Measurements from ENCODE around the gene C4orf33.
A peak's percentile ranks its signal among the peaks of the same experiment; 100 is the strongest.

The C4orf33 gene

GRCh38 chr4:129138810-129139496 is 43.0 kb downstream of the C4orf33 start:
- ChIA-PET POLR2A (no interaction called here), CTCF (interaction anchor here (0.6 kb wide), 1 partner anchor 1805 kb away, joined by 3 read pairs; no protein-coding TSS in a partner anchor)
- DNase-seq (ENCODE audit: extremely low spot score): peak; percentile 55
- TF ChIP-seq ARNT (IDR thresholded peaks at IDR 0.05) (no peak), HDGF (IDR thresholded peaks at IDR 0.05; ENCODE audit: borderline replicate concordance) (no peak), L3MBTL2 (conservative IDR thresholded peaks at IDR 0.05) (peak; percentile 53; the same call in 1 of the 2 replicates), SP1 (IDR thresholded peaks at IDR 0.05) (no peak), NFRKB (IDR thresholded peaks at IDR 0.05) (no peak), SUZ12 (IDR thresholded peaks at IDR 0.05) (no peak), TARDBP (IDR thresholded peaks at IDR 0.05) (no peak), FOXK2 (IDR thresholded peaks at IDR 0.05) (no peak), ZNF384 (IDR thresholded peaks at IDR 0.05) (no peak), ELF4 (IDR thresholded peaks at IDR 0.05) (no peak), PKNOX1 (IDR thresholded peaks at IDR 0.05) (peak; percentile 96), BHLHE40 (IDR thresholded peaks at IDR 0.05; ENCODE audit: borderline replicate concordance) (no peak), FOXA1 (IDR thresholded peaks at IDR 0.05) (peak; percentile 66), LEF1 (IDR thresholded peaks at IDR 0.05; ENCODE audit: borderline replicate concordance) (no peak), FOXM1 (IDR thresholded peaks at IDR 0.05; ENCODE audit: borderline replicate concordance) (no peak), CTBP1 (IDR thresholded peaks at IDR 0.05; ENCODE audit: borderline replicate concordance) (0 out of 2 replicates have a peak, but pooled peaks have one; percentile 5)

- ChIA-PET POLR2A (no interaction called here), CTCF (no interaction called here)
- no peak for TF ChIP-seq TARDBP (IDR thresholded peaks at IDR 0.05)
- TF ChIP-seq ZNF384 (IDR thresholded peaks at IDR 0.05): no peak
- no peak for TF ChIP-seq ARNT (IDR thresholded peaks at IDR 0.05)
- TF ChIP-seq L3MBTL2 (conservative IDR thresholded peaks at IDR 0.05): no peak
- TF ChIP-seq HDGF (IDR thresholded peaks at IDR 0.05; ENCODE audit: borderline replicate concordance): no peak
- no peak for TF ChIP-seq NFRKB (IDR thresholded peaks at IDR 0.05)
- TF ChIP-seq FOXA1 (IDR thresholded peaks at IDR 0.05): no peak
- TF ChIP-seq BHLHE40 (IDR thresholded peaks at IDR 0.05; ENCODE audit: borderline replicate concordance): no peak
- DNase-seq (ENCODE audit: extremely low spot score): no peak
Measured at GRCh38 chr4:129140521-129140920, 44.6 kb downstream of the C4orf33 start.

GRCh38 chr4:129143359-129143758 is 47.4 kb downstream of the C4orf33 start:
- TF ChIP-seq L3MBTL2 (conservative IDR thresholded peaks at IDR 0.05): no peak
- POLR2A ChIA-PET: no interaction called here
- CTCF ChIA-PET: no interaction called here

GRCh38 chr4:129144755-129145206 is 48.8 kb downstream of the C4orf33 start:
- ChIA-PET CTCF (no interaction called here), POLR2A (no interaction called here)
- no peak for DNase-seq (ENCODE audit: extremely low spot score)
- no peak for TF ChIP-seq TARDBP (IDR thresholded peaks at IDR 0.05)
- TF ChIP-seq LEF1 (IDR thresholded peaks at IDR 0.05; ENCODE audit: borderline replicate concordance): no peak
- no peak for TF ChIP-seq NFRKB (IDR thresholded peaks at IDR 0.05)
- TF ChIP-seq ZNF384 (IDR thresholded peaks at IDR 0.05): no peak
- TF ChIP-seq FOXM1 (IDR thresholded peaks at IDR 0.05; ENCODE audit: borderline replicate concordance): no peak
- no peak for TF ChIP-seq SUZ12 (IDR thresholded peaks at IDR 0.05)
- TF ChIP-seq CTBP1 (IDR thresholded peaks at IDR 0.05; ENCODE audit: borderline replicate concordance): no peak
- no peak for TF ChIP-seq BHLHE40 (IDR thresholded peaks at IDR 0.05; ENCODE audit: borderline replicate concordance)
- TF ChIP-seq L3MBTL2 (conservative IDR thresholded peaks at IDR 0.05): no peak
- TF ChIP-seq ARNT (IDR thresholded peaks at IDR 0.05): no peak
- TF ChIP-seq HDGF (IDR thresholded peaks at IDR 0.05; ENCODE audit: borderline replicate concordance): no peak

More at GRCh38 chr4:129143359-129143758, 47.4 kb downstream of the C4orf33 start:
- DNase-seq (ENCODE audit: extremely low spot score): no peak

GRCh38 chr4:129145222-129145730 is 49.3 kb downstream of the C4orf33 start:
- ChIA-PET CTCF (no interaction called here), POLR2A (no interaction called here)
- TF ChIP-seq NFRKB (IDR thresholded peaks at IDR 0.05): no peak
- TF ChIP-seq SP1 (IDR thresholded peaks at IDR 0.05): no peak
- TF ChIP-seq ELF4 (IDR thresholded peaks at IDR 0.05): no peak
- no peak for TF ChIP-seq TARDBP (IDR thresholded peaks at IDR 0.05)
- no peak for TF ChIP-seq ZNF384 (IDR thresholded peaks at IDR 0.05)
- no peak for TF ChIP-seq FOXM1 (IDR thresholded peaks at IDR 0.05; ENCODE audit: borderline replicate concordance)
- TF ChIP-seq LEF1 (IDR thresholded peaks at IDR 0.05; ENCODE audit: borderline replicate concordance): no peak
- TF ChIP-seq L3MBTL2 (conservative IDR thresholded peaks at IDR 0.05): no peak
- no peak for TF ChIP-seq FOXA1 (IDR thresholded peaks at IDR 0.05)
- no peak for TF ChIP-seq CTBP1 (IDR thresholded peaks at IDR 0.05; ENCODE audit: borderline replicate concordance)
- no peak for TF ChIP-seq BHLHE40 (IDR thresholded peaks at IDR 0.05; ENCODE audit: borderline replicate concordance)
- no peak for TF ChIP-seq ARNT (IDR thresholded peaks at IDR 0.05)
- DNase-seq (ENCODE audit: extremely low spot score): no peak

DNA sequence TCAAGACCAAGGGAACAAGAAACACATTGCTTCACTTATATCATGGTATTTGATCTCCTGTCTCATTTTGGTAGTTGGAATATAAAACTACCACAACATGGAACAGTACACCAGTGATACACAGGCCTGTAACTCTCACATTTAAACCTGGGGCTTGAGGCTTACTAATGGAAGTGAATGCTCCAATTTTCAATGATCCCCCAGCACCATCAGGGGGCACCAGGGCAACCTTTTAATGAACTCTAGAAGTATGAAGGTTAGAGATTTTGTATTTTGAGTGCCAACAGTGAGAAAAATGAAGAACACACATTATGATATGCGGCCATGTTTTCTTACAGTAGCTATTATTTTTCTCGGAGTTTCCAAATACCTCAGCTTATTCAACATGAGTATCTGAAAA is 50.7 kb downstream of the C4orf33 start:
- no peak for DNase-seq (ENCODE audit: extremely low spot score)
- ChIA-PET POLR2A (no interaction called here), CTCF (interaction anchor here (0.6 kb wide), 1 partner anchor 1216 kb away, joined by 3 read pairs; no protein-coding TSS in a partner anchor)
- TF ChIP-seq FOXM1 (IDR thresholded peaks at IDR 0.05; ENCODE audit: borderline replicate concordance): no peak
- no peak for TF ChIP-seq L3MBTL2 (conservative IDR thresholded peaks at IDR 0.05)
- no peak for TF ChIP-seq SUZ12 (IDR thresholded peaks at IDR 0.05)
- TF ChIP-seq NFRKB (IDR thresholded peaks at IDR 0.05): no peak

GRCh38 chr4:129148892-129149291 is 52.9 kb downstream of the C4orf33 start:
- ChIA-PET POLR2A (no interaction called here), CTCF (no interaction called here)
- no peak for DNase-seq (ENCODE audit: extremely low spot score)
- TF ChIP-seq LEF1 (IDR thresholded peaks at IDR 0.05; ENCODE audit: borderline replicate concordance): no peak
- no peak for TF ChIP-seq ZNF384 (IDR thresholded peaks at IDR 0.05)
